Upper lobe of left lung (tissue), 4 donors: ENCODE data around the gene TMEM247.

Experiments
- CTCF ChIP-seq, 6 experiments: fragments of 450-650 bp in 4 of 6; fragments of 200-600 bp in 2 of 6; sonication (generic) in 2 of 6; IDR thresholded peaks; one replicate each; pipeline ENCODE4 v1.5.1; 2016 to 2019; ENCODE audit warnings: antibody characterized with exemption in 6 of 6
- EP300 ChIP-seq, 4 donors: sonication (generic); formaldehyde crosslinking; IDR thresholded peaks; one replicate each; pipeline ENCODE4 v1.5.1; 2017; ENCODE audit warnings: antibody characterized with exemption in 4 of 4, control low read depth in 2 of 4
- POLR2A ChIP-seq, 4 donors: fragments of 450-650 bp; IDR thresholded peaks; one replicate each; pipeline ENCODE4 v1.5.1; 2016 to 2017; ENCODE audit warnings: antibody characterized with exemption in 4 of 4, mild to moderate bottlenecking in 2 of 4
- POLR2AphosphoS5 ChIP-seq, 2 donors: sonication (generic); formaldehyde crosslinking; IDR thresholded peaks; one replicate each; pipeline ENCODE4 v1.5.1; 2017; ENCODE audit warnings: antibody characterized with exemption in 2 of 2

GRCh38 chr2:46461709-46462171 lies 17.6 kb upstream of the TMEM247 start:
- TF ChIP-seq CTCF (IDR thresholded peaks at IDR 0.05) (no peak), POLR2AphosphoS5 (IDR thresholded peaks at IDR 0.05) (no peak), POLR2A (IDR thresholded peaks at IDR 0.05) (peak in 1 of 4 donors; percentile 9), EP300 (IDR thresholded peaks at IDR 0.05) (no peak)
